T follicular helper cell (primary cell): ENCODE results near the gene SNX17.

Experiments used
- DNase-seq: peaks from one replicate; pipeline ENCODE4 v3.0.0-alpha.2; 2020; ENCODE audit warnings: low read depth

The SNX17 gene

GRCh38 chr2:27369471-27370025 lies 868 bp upstream of the SNX17 start:
- DNase-seq, result no peak

DNA sequence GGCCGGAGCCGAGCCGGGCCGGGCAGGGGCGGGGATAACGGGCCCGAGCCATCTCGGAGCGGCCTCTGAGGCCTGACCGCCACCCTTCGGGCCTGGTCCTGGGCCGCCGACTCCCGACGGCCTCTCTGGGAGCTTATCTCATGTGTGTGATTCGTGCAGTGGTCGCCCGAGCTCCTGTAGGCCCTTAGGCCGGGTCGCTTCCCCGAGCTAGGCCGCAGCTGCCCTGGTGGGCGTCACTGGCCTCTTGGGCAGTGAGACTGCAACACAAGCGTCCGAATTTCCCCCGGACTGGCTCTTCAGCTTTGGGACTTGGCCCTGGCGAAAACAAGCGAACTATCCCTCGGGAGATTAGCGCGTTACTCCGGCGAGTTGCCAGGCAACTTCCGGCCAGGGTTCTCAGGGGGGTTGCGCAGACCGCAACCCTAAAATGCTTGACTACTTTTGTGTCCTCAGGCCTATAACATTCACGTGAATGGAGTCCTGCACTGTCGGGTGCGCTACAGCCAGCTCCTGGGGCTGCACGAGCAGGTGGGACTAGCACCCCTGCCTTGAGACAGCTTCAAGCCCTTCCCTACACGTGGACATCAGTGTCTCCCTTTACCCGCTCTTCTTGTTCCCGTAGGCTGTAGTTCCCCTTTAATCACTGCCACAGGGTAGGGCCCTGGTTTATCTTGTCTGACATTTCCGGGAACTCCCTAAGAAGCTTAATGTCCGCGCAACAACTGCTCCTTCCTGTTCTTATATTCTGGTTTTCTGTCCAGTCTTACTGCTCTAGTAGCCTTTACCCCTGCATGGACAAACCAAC lies 602 bp downstream of the SNX17 start:
- DNase-seq, result no peak

- DNase-seq, result no peak
Observed at GRCh38 chr2:27372937-27373336, 2.5 kb downstream of the SNX17 start.

GRCh38 chr2:27373567-27373966 lies 3.2 kb downstream of the SNX17 start:
- DNase-seq, result no peak

DNA sequence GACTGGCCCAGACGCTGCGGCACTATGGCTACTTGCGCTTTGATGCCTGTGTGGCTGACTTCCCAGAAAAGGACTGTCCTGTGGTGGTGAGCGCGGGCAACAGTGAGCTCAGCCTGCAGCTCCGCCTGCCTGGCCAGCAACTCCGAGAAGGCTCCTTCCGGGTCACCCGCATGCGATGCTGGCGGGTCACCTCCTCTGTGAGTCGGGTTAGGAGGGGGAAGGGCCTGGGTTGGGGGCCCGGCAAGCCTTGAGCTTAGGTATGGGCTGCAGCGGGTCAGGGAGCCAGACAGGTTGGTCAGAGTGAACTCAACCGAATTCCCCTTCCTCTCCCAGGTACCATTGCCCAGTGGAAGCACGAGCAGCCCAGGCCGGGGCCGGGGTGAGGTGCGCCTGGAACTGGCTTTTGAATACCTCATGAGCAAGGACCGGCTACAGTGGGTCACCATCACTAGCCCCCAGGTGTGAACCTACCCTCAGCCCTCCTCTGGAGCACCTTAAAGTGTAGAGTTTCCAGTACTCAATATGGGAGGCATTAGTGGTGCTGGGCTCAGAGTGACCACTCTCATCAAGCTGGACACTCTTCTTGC lies 5.2 kb downstream of the SNX17 start:
- no peak for DNase-seq

GRCh38 chr2:27376151-27376865 lies 5.9 kb downstream of the SNX17 start:
- DNase-seq, result no peak

- no peak for DNase-seq
Observed at GRCh38 chr2:27376866-27377617, 6.6 kb downstream of the SNX17 start.

DNA sequence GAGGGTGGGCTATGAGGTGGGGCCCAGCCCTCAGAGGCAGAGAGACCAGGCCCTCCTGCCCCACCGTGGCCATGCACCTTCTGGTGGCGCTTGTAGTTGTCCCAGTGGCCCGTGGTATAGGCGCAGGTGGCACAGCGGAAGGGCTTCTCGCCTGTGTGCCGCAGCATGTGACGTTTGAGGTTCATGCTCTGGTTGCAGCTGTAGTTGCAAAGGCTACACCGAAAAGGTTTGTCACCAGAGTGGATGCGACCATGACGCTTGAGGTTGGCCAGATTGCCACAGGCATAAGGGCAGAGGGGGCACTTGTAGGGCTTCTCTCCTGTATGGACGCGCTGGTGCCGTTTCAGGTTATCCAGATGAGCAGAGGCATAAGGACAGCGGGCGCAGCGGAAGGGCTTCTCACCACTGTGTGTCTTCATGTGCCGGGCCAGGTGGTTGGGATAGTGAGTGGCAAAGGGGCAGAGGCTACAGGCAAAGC lies 7.2 kb downstream of the SNX17 start:
- no peak for DNase-seq

DNA sequence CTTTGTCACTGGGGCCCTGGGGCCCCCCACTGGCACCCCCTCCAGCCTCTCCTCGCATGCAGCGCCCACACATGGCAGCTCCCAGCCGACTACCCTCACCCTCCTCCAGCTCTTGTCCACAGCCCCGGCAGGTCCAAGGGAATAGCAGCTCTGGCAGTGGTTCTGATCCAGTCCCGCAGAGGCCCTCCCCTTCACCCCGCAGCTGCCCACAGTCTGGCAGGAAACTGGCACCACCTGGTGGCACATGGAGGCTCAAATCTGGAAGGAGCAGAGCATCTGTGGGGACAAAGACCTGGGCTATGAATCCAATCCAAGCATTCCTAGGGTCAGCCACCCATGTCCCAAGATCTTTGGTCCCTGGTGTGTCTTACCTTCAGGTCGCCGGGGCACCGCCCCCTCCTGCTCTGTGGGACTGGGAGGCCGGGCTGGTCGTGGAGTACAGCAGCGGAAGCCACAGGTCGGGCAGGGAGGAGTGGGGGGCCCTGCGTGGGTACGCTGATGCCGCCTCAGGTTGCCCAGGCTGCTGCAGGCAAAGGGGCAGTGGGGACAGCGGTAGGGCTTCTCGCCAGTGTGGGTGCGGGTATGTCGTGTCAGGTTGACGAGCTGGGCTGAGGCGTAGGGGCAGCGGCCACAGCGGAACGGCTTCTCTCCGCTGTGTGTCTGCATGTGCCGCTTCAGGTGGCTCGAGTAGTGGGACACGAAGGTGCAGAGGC lies 7.8 kb downstream of the SNX17 start:
- no peak for DNase-seq

DNA sequence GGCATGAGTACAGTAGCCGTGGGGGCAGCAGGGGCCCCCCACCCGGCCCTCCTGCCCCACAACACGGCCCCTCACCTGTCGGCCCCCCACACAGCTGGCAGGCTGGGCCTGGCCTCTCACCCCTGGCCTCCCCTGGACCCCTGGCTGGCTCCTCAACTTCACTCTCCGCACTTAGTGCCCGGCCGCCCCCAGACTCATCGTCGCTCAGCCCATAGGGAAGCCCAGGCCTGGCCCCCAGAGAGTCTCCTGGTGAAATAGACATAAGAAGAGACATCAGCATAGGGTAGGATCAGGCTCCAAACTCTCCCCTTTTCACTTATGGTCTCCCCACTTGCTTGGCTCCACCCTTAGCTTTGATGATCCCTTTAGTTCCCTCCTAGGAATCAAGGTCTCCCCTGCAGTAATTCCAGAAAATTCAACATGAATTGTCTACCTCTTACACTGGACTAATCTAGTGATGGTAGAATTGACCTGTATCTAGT lies 8.4 kb downstream of the SNX17 start:
- no peak for DNase-seq

- no peak for DNase-seq
Observed at GRCh38 chr2:27379383-27379835, 9.0 kb downstream of the SNX17 start.

GRCh38 chr2:27379836-27380625 lies 9.6 kb downstream of the SNX17 start:
- DNase-seq, result peak; percentile 21

- DNase-seq, result peak; percentile 78
Observed at GRCh38 chr2:27380626-27381545, 10.5 kb downstream of the SNX17 start, which contains the start of gene ZNF513. ZNF513 (minus strand) TSS chr2:27380734; CDS start chr2:27380526, 208 bp downstream.

GRCh38 chr2:27381577-27382181 lies 11.3 kb downstream of the SNX17 start:
- no peak for DNase-seq

DNA sequence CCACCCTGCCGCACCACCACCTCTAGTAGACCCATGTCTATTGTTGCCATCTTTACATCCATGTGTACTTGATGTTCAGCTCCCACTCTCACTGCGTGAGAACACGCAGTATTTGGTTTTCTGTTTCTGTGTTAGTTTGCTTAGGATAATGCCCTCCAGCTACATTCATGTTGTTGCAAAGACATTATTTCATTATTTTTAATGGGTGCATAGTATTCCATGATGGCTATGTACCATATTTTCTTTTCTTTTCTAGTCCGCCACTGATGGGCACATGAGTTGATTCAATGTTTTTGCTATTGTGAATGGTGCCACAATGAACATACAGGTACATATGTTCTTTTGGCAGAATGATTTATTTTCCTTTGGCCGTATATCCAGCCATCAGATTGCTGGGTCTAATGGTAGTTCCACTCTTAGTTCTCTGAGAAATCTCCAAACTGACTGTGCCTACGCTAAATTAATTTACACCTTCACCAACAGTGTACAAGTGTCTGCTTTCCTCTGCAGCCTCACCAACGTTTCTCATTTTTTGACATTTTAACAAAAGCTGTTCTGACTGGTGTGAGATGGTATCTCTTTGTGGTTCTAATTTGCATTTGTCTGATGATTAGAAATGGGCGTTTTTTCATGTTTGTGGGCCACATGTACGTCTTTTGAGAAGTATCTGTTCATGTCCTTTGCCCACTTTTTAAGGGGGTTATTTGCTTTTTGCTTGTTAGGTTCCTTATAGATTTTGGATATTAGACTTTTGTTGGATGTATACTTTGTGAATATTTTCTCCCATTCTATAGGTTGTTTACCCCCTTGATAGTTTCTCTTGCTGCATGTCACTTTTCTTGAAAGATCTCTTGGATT lies 20.6 kb downstream of the SNX17 start:
- no peak for DNase-seq

DNA sequence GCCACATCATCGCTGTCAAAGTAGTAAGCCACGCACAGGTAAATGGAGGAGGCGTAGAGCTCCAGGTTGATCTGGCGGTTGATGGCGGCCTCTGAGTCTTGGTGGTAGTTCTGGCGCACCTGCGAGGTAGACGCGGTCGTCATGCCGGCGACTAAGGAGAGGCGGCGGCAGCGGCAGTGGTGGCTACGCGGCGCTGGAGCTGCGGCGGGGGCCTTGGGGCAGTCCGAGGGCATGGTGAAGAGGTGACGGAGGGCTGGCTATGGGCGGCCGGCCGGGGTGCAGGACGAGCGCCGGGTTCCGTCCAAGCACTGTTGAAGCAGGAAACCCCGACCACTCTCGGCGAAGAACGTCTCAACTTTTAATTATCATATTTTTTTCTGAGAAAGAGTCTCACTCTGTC lies 22.8 kb downstream of the SNX17 start:
- no peak for DNase-seq

DNA sequence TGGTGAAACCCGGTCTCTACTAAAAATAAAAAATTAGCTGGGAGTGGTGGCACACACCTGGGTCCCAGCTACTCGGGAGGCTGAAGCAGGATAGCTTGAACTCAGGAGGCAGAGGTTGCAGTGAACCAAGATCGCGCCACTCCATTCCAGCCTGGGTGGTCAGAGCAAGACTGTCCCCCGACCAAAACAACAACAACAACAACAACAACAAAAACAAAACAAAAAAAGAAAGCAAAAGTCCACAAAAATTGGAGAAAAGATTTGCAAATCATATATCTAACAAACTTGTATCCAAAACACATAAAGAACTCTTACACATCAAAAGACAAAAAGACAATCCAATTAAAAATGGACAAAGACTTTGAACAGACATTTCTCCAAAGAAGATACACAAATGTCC lies 28.5 kb downstream of the SNX17 start:
- no peak for DNase-seq
